MCF 10A (cell line): ENCODE measurements around the gene MAGI1. TPM values are rescaled to one million over a fixed set of nuclear protein-coding genes. Genes with fewer than 3 reads are reported as not detected.

ENCODE experiments used
- BruUV-seq: library from RNA; stranded (reverse); fragments of 400-500 nt; replicated peaks from 2 replicates; lab custom pipeline; 2021; lab: Mats Ljungman, UMichigan
- CTCF ChIA-PET: fragments of 300-600 bp; sonication (Branson Sonifier 250); formaldehyde crosslinking; extraction: SDS; loops from one replicate; lab custom pipeline; 2021; ENCODE audit warnings: antibody characterized with exemption, inconsistent platforms; lab: Yijun Ruan, JAX
- POLR2A ChIA-PET: fragments of 300-600, 350-650 bp; sonication (Branson Sonifier 250); formaldehyde crosslinking; extraction: SDS; loops from one replicate; lab custom pipeline; 2020; ENCODE audit warnings: antibody characterized with exemption, inconsistent platforms; lab: Yijun Ruan, JAX
- DNase-seq: peaks from one replicate; pipeline ENCODE4 v3.0.0-alpha.2; 2018; ENCODE audit not compliant: unreplicated experiment
- H3K27ac Mint-ChIP-seq: one replicate; pipeline ENCODE4 v1.8.0; 2022; ENCODE audit warnings: mild to moderate bottlenecking, low read depth, mixed read lengths; ENCODE audit not compliant: unreplicated experiment
- H3K27me3 Mint-ChIP-seq: one replicate; pipeline ENCODE4 v1.8.0; 2022; ENCODE audit warnings: mixed read lengths; ENCODE audit not compliant: insufficient read depth, unreplicated experiment
- H3K36me3 Mint-ChIP-seq: one replicate; pipeline ENCODE4 v1.8.0; 2022; ENCODE audit warnings: mild to moderate bottlenecking, moderate library complexity, mixed read lengths; ENCODE audit not compliant: insufficient read depth, unreplicated experiment
- H3K4me1 Mint-ChIP-seq: one replicate; pipeline ENCODE4 v1.8.0; 2022; ENCODE audit warnings: mixed read lengths; ENCODE audit not compliant: insufficient read depth, unreplicated experiment
- H3K4me3 Mint-ChIP-seq: one replicate; pipeline ENCODE4 v1.8.0; 2022; ENCODE audit warnings: mild to moderate bottlenecking, moderate library complexity, mixed read lengths; ENCODE audit not compliant: unreplicated experiment
- H3K9me3 Mint-ChIP-seq: one replicate; pipeline ENCODE4 v1.8.0; 2022; ENCODE audit warnings: mixed read lengths; ENCODE audit not compliant: unreplicated experiment
- CTCF ChIP-seq: fragments of 200-600 bp; IDR thresholded peaks from one replicate; pipeline ENCODE4 v1.8.0; 2022; ENCODE audit warnings: antibody characterized with exemption, mild to moderate bottlenecking; ENCODE audit not compliant: unreplicated experiment
- intact Hi-C: fragments of 100-400 bp; cut with micrococcal nuclease; formaldehyde crosslinking; loops from 2 replicates; pipeline ENCODE4 v1.14.1; 2022
- total RNA-seq: library from RNA; stranded (reverse); gene quantifications from 2 replicates; pipeline ENCODE4 v1.2.3, GENCODE V29; 2022

Gene MAGI1
- total RNA-seq, 1 experiment from 2014 or later = 6.2 TPM

GRCh38 chr3:65438612-65439011 lies 600.1 kb downstream of the MAGI1 start:
- Mint-ChIP-seq H3K4me3 (no peak overlapping the region), H3K27me3 (no peaks in the 10 kb centered on the region), H3K36me3 (no peaks in the 10 kb centered on the region), H3K27ac (no peak overlapping the region), H3K4me1 (no peaks in the 10 kb centered on the region), H3K9me3 (no peaks in the 10 kb centered on the region)
- CTCF ChIA-PET = interaction anchor here (0.6 to 4.3 kb wide), 23 partner anchors 8 to 909 kb away, joined by 3 to 102 read pairs (median 6); no protein-coding TSS in a partner anchor
- DNase-seq = no peak
- POLR2A ChIA-PET = no interaction called here
- intact Hi-C loops = loop anchor here (1.0 to 5.0 kb wide), 3 partner anchors 235 to 759 kb away; no protein-coding TSS in a partner anchor
- BruUV-seq = no TSS peak
- no peak for TF ChIP-seq CTCF

- DNase-seq = no peak
- CTCF ChIA-PET = interaction anchor here (0.6 to 4.3 kb wide), 14 partner anchors 10 to 905 kb away, joined by 3 to 102 read pairs (median 8); no protein-coding TSS in a partner anchor
- no peak overlapping the region for H3K4me3 Mint-ChIP-seq
- no peaks in the 10 kb centered on the region for H3K4me1 Mint-ChIP-seq
- no peaks in the 10 kb centered on the region for H3K27me3 Mint-ChIP-seq
- intact Hi-C loops = loop anchor here (5.0 kb wide), 1 partner anchor 759 kb away; no protein-coding TSS in a partner anchor
- no peak overlapping the region for H3K27ac Mint-ChIP-seq
- BruUV-seq = no TSS peak
- H3K36me3 Mint-ChIP-seq = peaks cover under 1% of the 10 kb centered on the region
- no peaks in the 10 kb centered on the region for H3K9me3 Mint-ChIP-seq
- TF ChIP-seq CTCF = no peak
- POLR2A ChIA-PET = no interaction called here
These were observed 600.6 kb downstream of the MAGI1 start for GRCh38 chr3:65438096-65438495.

- peak; percentile 11 for DNase-seq
These were observed 602.1 kb downstream of the MAGI1 start for GRCh38 chr3:65436580-65436979.

GRCh38 chr3:65433480-65433879 lies 605.2 kb downstream of the MAGI1 start:
- Mint-ChIP-seq H3K27ac (no peak overlapping the region), H3K9me3 (no peaks in the 10 kb centered on the region), H3K36me3 (peaks cover 6% of the 10 kb centered on the region), H3K27me3 (no peaks in the 10 kb centered on the region), H3K4me1 (no peaks in the 10 kb centered on the region), H3K4me3 (no peak overlapping the region)
- ChIA-PET CTCF (interaction anchor here (0.7 to 1.8 kb wide), 4 partner anchors 9 to 317 kb away, joined by 3 to 5 read pairs (median 4); no protein-coding TSS in a partner anchor), POLR2A (no interaction called here)
- no TSS peak for BruUV-seq
- TF ChIP-seq CTCF = no peak
- DNase-seq = no peak
- intact Hi-C loops = no loop called here

More at GRCh38 chr3:65436580-65436979, 602.1 kb downstream of the MAGI1 start:
- no peaks in the 10 kb centered on the region for H3K9me3 Mint-ChIP-seq
- ChIA-PET CTCF (interaction anchor here (0.6 to 4.3 kb wide), 12 partner anchors 8 to 952 kb away, joined by 3 to 102 read pairs (median 5); no protein-coding TSS in a partner anchor), POLR2A (no interaction called here)
- H3K4me1 Mint-ChIP-seq = no peaks in the 10 kb centered on the region
- no TSS peak for BruUV-seq
- H3K27me3 Mint-ChIP-seq = no peaks in the 10 kb centered on the region
- no peak overlapping the region for H3K27ac Mint-ChIP-seq
- H3K36me3 Mint-ChIP-seq = peaks cover 6% of the 10 kb centered on the region
- H3K4me3 Mint-ChIP-seq = no peak overlapping the region
- intact Hi-C loops = loop anchor here (1.0 to 5.0 kb wide), 3 partner anchors 94 to 903 kb away; no protein-coding TSS in a partner anchor
- TF ChIP-seq CTCF = peak; percentile 8
